Endothelial cell of umbilical vein (primary cell): ENCODE data around the gene CNTN1. TPM values are rescaled to one million over a fixed set of nuclear protein-coding genes. Genes with fewer than 3 reads are reported as not detected.

ENCODE experiments used
- BruUV-seq: library from RNA; stranded (reverse); fragments of 400-500 nt; replicated peaks from 2 replicates; lab custom pipeline; 2021; lab: Mats Ljungman, UMichigan
- CTCF ChIA-PET: fragments of 300-600, 350-600 bp; sonication (Branson Sonifier 250); formaldehyde crosslinking; loops from one replicate; lab custom pipeline; 2021; ENCODE audit warnings: antibody characterized with exemption, inconsistent platforms; lab: Charles Lee
- POLR2A ChIA-PET: fragments of 300-600, 350-600 bp; sonication (Branson Sonifier 250); formaldehyde crosslinking; loops from one replicate; lab custom pipeline; 2021; ENCODE audit warnings: antibody characterized with exemption, inconsistent platforms; lab: Charles Lee
- DNase-seq: peaks from one replicate; pipeline ENCODE4 v3.0.0-alpha.2; 2011; ENCODE audit warnings: low read depth, low spot score
- FAIRE-seq: peaks from 2 replicates; lab custom pipeline; 2011; peaks lifted over from hg19 to GRCh38; lab: Jason Lieb, UNC
- H2AFZ ChIP-seq: 2 replicates; pipeline ENCODE4 v1.6.0; 2012; ENCODE audit warnings: low read depth, low read length, control low read depth, inconsistent platforms
- H3K27ac ChIP-seq: 2 replicates; pipeline ENCODE4 v1.5.1; 2011; ENCODE audit warnings: low read depth, mild to moderate bottlenecking, control low read depth, low read length, moderate library complexity; ENCODE audit not compliant: insufficient read depth
- H3K27me3 ChIP-seq, 2 experiments: 2 replicates each; pipeline versions ENCODE4 v1.6.0 to v1.6.1; 2011; ENCODE audit warnings: low read length in 2 of 2, mixed read lengths in 1 of 2; ENCODE audit not compliant: control insufficient read depth in 2 of 2, insufficient read depth in 2 of 2
- H3K36me3 ChIP-seq, 2 experiments: 2 replicates in 1 of 2; 3 replicates in 1 of 2; pipeline ENCODE4 v1.5.1; 2011; ENCODE audit warnings: low read length in 2 of 2, mild to moderate bottlenecking in 1 of 2, moderate library complexity in 1 of 2; ENCODE audit not compliant: control insufficient read depth in 2 of 2, insufficient read depth in 2 of 2; ENCODE audit errors: extremely low read depth in 1 of 2
- H3K4me1 ChIP-seq: 3 replicates; pipeline ENCODE4 v1.5.1; 2011; ENCODE audit warnings: mild to moderate bottlenecking, low read length; ENCODE audit not compliant: control insufficient read depth, insufficient read depth; ENCODE audit errors: extremely low read depth
- H3K4me2 ChIP-seq: 2 replicates; pipeline ENCODE4 v1.6.1; 2011; ENCODE audit warnings: low read length, control low read depth, mixed read lengths; ENCODE audit not compliant: insufficient read depth
- H3K4me3 ChIP-seq, 3 experiments: fragments of 200-600 bp in 1 of 3; sonication (generic), shearing (Covaris generic) in 1 of 3; replicated peaks in 1 of 3; 2 replicates each; pipeline ENCODE4 v1.5.1; 2011 to 2016; ENCODE audit warnings: control low read depth in 3 of 3, low read length in 3 of 3, mild to moderate bottlenecking in 2 of 3, inconsistent platforms in 1 of 3, low read depth in 1 of 3, moderate library complexity in 1 of 3; ENCODE audit not compliant: insufficient read depth in 1 of 3
- H3K79me2 ChIP-seq: 2 replicates; pipeline ENCODE4 v1.6.0; 2012; ENCODE audit warnings: low read length, inconsistent platforms; ENCODE audit not compliant: control insufficient read depth, insufficient read depth
- H3K9ac ChIP-seq: replicated peaks from 2 replicates; pipeline ENCODE3; 2011; ENCODE audit warnings: low read length, control low read depth; ENCODE audit not compliant: insufficient read depth; ENCODE audit errors: extremely low read depth
- H3K9me1 ChIP-seq: replicated peaks from 3 replicates; pipeline ENCODE4 v1.6.0; 2011; ENCODE audit warnings: mild to moderate bottlenecking, low read length; ENCODE audit not compliant: control insufficient read depth, insufficient read depth; ENCODE audit errors: extremely low read depth
- H3K9me3 ChIP-seq: replicated peaks from 2 replicates; pipeline ENCODE4 v1.5.1; 2012; ENCODE audit warnings: low read length, inconsistent platforms; ENCODE audit not compliant: control insufficient read depth, insufficient read depth
- H4K20me1 ChIP-seq: replicated peaks from 2 replicates; pipeline ENCODE3; 2011; ENCODE audit warnings: mild to moderate bottlenecking, low read length; ENCODE audit not compliant: control insufficient read depth, insufficient read depth; ENCODE audit errors: extremely low read depth
- EZH2 ChIP-seq: IDR thresholded peaks from 2 replicates; pipeline ENCODE4 v1.6.1; 2012; ENCODE audit warnings: borderline replicate concordance, low read depth, mild to moderate bottlenecking, moderate library complexity, low read length, inconsistent platforms; ENCODE audit not compliant: severe bottlenecking
- FOS ChIP-seq: IDR thresholded peaks from 2 replicates; pipeline ENCODE4 v1.6.1; 2011; ENCODE audit warnings: mild to moderate bottlenecking, low read length, moderate library complexity, borderline replicate concordance; ENCODE audit not compliant: insufficient read depth
- GATA2 ChIP-seq: IDR thresholded peaks from 2 replicates; pipeline ENCODE4 v1.7.0; 2011; ENCODE audit warnings: low read depth, mild to moderate bottlenecking, moderate library complexity, mixed read lengths, low read length; ENCODE audit not compliant: insufficient read length, insufficient read depth
- JUN ChIP-seq: IDR thresholded peaks from 2 replicates; pipeline ENCODE4 v1.6.1; 2011; ENCODE audit warnings: borderline replicate concordance, low read depth; ENCODE audit not compliant: insufficient read length, insufficient read depth
- MYC ChIP-seq: IDR thresholded peaks from one replicate; pipeline ENCODE4 v1.6.1; 2011; ENCODE audit warnings: mild to moderate bottlenecking, low read depth, low read length
- POLR2A ChIP-seq: IDR thresholded peaks from 2 replicates; pipeline ENCODE4 v1.6.1; 2012; ENCODE audit warnings: low read depth, mild to moderate bottlenecking, control low read depth, low read length
- POLR2AphosphoS5 ChIP-seq: IDR thresholded peaks from 2 replicates; pipeline ENCODE4 v1.6.1; 2012; ENCODE audit warnings: low read depth, mild to moderate bottlenecking, control low read depth, low read length, moderate library complexity; ENCODE audit not compliant: insufficient read depth
- dilution Hi-C: fragments of 300-500 bp; cut with MboI; formaldehyde crosslinking; loops from one replicate; pipeline ENCODE4 v1.15.0; 2019; ENCODE audit warnings: low sequenced_read_pairs; ENCODE audit not compliant: extremely low pct_ligation_motif_present
- intact Hi-C: fragments of 100-400 bp; cut with micrococcal nuclease; formaldehyde crosslinking; loops from one replicate; pipeline ENCODE4 v1.10.0; 2022
- polyA plus RNA-seq, 4 experiments: library from polyadenylated mRNA; depleted of rRNA in 3 of 4; stranded (reverse) in 3 of 4; unstranded in 1 of 4; fragments of >200 nt; gene quantifications; 2 replicates each; pipeline versions ENCODE4 v1.2.1 to v1.2.3, GENCODE V29; 2011 to 2012; ENCODE audit warnings: missing spikeins in 1 of 4
- total RNA-seq: library from RNA; stranded (reverse); gene quantifications from 2 replicates; pipeline ENCODE4 v1.2.3, GENCODE V29; 2021
- TF ChIP-seq, protein P1 (sequence below): IDR thresholded peaks from 2 replicates; pipeline ENCODE4 v1.6.1; 2011; ENCODE audit not compliant: insufficient read depth, insufficient read length
- TF ChIP-seq, protein P2 (sequence below), 2 donors: IDR thresholded peaks; 1 replicate in 1 of 2; 2 replicates in 1 of 2; pipeline ENCODE4 v1.5.1; 2011; ENCODE audit warnings: low read length in 2 of 2, mild to moderate bottlenecking in 2 of 2, moderate library complexity in 2 of 2, control low read depth in 1 of 2, inconsistent platforms in 1 of 2, low read depth in 1 of 2; ENCODE audit not compliant: insufficient read depth in 1 of 2; ENCODE audit errors: extremely low read depth in 1 of 2

The CNTN1 gene
- total and polyA plus RNA-seq, 2 donors (not counting 3 experiments of a cell fraction or from before 2014, with no cell fraction given) = 0.07 TPM; not detected in 1

DNA sequence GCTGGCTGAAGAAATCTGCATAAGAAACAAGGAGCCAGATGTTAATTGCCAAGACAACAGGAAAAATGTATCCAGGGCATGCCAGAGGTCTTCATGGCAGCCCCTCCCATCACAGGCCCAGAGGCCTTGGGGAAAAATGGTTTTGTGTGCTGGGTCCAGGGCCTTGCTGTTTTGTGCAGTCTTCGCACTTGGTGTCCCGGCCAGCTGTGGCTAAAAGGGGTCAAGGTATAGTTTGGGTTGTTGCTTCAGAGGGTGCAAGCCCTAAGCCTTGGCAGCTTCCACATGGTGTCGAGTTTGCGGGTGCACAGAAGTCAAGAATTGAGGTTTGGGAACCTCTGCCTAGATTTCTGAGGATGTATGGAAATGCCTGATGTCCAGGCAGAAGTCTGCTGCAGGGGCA is 29.9 kb upstream of the CNTN1 start:
- TF ChIP-seq, protein P1, sequence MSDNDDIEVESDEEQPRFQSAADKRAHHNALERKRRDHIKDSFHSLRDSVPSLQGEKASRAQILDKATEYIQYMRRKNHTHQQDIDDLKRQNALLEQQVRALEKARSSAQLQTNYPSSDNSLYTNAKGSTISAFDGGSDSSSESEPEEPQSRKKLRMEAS = no peak
- TF ChIP-seq MYC (no peak), GATA2 (no peak), POLR2AphosphoS5 (no peak), JUN (no peak), POLR2A (no peak), EZH2 (no peak), FOS (no peak)
- TF ChIP-seq, protein P2, sequence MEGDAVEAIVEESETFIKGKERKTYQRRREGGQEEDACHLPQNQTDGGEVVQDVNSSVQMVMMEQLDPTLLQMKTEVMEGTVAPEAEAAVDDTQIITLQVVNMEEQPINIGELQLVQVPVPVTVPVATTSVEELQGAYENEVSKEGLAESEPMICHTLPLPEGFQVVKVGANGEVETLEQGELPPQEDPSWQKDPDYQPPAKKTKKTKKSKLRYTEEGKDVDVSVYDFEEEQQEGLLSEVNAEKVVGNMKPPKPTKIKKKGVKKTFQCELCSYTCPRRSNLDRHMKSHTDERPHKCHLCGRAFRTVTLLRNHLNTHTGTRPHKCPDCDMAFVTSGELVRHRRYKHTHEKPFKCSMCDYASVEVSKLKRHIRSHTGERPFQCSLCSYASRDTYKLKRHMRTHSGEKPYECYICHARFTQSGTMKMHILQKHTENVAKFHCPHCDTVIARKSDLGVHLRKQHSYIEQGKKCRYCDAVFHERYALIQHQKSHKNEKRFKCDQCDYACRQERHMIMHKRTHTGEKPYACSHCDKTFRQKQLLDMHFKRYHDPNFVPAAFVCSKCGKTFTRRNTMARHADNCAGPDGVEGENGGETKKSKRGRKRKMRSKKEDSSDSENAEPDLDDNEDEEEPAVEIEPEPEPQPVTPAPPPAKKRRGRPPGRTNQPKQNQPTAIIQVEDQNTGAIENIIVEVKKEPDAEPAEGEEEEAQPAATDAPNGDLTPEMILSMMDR (IDR thresholded peaks at IDR 0.05; ENCODE audit: extremely low read depth in 1 of 2, insufficient read depth in 1 of 2, low read depth in 1 of 2, low read length in 2 of 2) = no peak
- H3K4me2 ChIP-seq = no peak overlapping the region
- H2AFZ ChIP-seq = no peak overlapping the region
- no peaks in the 10 kb centered on the region for H3K9me3 ChIP-seq
- H3K9ac ChIP-seq = no peak overlapping the region
- CTCF ChIA-PET = no interaction called here
- no peaks in the 10 kb centered on the region for H3K4me1 ChIP-seq
- dilution Hi-C loops (no loop called here), intact Hi-C loops (no loop called here)
- H4K20me1 ChIP-seq = no peaks in the 10 kb centered on the region
- H3K27me3 ChIP-seq = no peaks in the 10 kb centered on the region
- DNase-seq (no peak), FAIRE-seq (no peak)
- POLR2A ChIA-PET = no interaction called here
- no peaks in the 10 kb centered on the region for H3K79me2 ChIP-seq
- no peaks in the 10 kb centered on the region for H3K9me1 ChIP-seq
- no peaks in the 10 kb centered on the region for H3K36me3 ChIP-seq
- no peak overlapping the region for H3K4me3 ChIP-seq
- no peak overlapping the region for H3K27ac ChIP-seq
- no TSS peak for BruUV-seq
